ENCODE measurements around the gene SCGB1A1. TPM values are rescaled to one million over a fixed set of nuclear protein-coding genes. Genes with fewer than 3 reads are reported as not detected.
"Not testable (repeated sequence)": the region's sequence is repeated elsewhere in the genome, so short reads cannot be mapped to it uniquely, and the experiment has no call there.

Gene SCGB1A1
- total and polyA plus RNA-seq, 5 donors from 2014 or later, result not detected

DNA sequence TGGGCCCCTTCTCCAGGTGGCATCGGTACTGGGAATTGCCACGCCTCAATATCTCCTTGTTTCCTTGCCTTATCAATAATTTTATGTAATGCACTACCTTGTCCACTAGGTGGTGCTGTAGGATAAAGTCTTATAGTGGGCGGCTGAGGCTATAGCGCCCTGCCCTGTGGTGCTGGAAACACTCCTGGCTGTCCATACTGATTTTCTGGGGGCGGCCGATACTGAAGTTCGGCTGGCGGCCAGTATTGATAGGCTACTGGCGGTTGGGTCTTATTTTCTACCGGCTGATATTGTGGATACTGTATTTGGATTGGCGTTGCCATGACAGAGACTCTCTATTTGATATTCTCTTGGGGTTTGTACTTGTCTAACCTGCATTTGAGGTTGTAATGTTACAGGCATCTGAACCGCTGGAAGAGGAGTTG lies 38.0 kb upstream of the SCGB1A1 start:
- H3K4me3 Mint-ChIP-seq, H3K36me3 Mint-ChIP-seq, H3K4me1 Mint-ChIP-seq: not testable (repeated sequence)

DNA sequence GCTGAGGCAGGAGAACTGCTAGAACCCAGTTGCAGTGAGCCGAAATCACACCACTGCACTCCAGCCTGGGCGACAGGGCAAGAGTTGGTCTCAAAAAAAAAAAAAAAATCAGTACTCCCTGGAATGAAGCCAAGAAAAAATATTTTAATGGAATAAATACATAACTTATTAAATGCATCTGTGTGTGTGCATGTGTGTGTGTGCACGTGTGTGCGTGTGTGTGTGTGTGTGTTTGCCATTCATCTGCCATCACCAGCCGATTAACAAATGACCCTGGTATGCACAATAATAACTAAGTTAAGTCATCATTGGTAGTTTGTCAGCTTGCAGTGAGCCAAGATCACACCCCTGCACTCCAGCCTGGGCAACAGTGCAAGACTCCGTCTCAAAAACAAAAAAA lies 35.0 kb upstream of the SCGB1A1 start:
- no peaks in the 10 kb centered on the region for H3K36me3 ChIP-seq (ENCODE audit: control insufficient read depth, insufficient read depth, low read length)
- H3K27me3 ChIP-seq (ENCODE audit: control insufficient read depth, insufficient read depth, low read length), result peaks cover 4% of the 10 kb centered on the region
- Mint-ChIP-seq H3K4me1 (peaks cover 6 to 19% (median 12%) of the 10 kb centered on the region in 4 donors), H3K27me3 (peaks cover 24% of the 10 kb centered on the region), H3K9me3 (no peaks in the 10 kb centered on the region), H3K36me3 (no peaks in the 10 kb centered on the region), H3K27ac (peak overlapping the region in 1 of 3 donors; percentile 38), H3K4me3 (no peak overlapping the region)
- DNase-seq (no peak), ATAC-seq (ENCODE audit: low read depth in 2 of 2) (no peak)
- H3K9me3 ChIP-seq (ENCODE audit: control insufficient read depth in 2 of 2, low read length in 2 of 2), result no peaks in the 10 kb centered on the region
- H3K27ac ChIP-seq (ENCODE audit: insufficient read depth, low read length, poor library complexity, severe bottlenecking), result no peak overlapping the region
- H3K4me3 ChIP-seq (ENCODE audit: low read depth, low read length), result no peak overlapping the region
- H3K4me1 ChIP-seq (ENCODE audit: control insufficient read depth, insufficient read depth, low read length, poor library complexity, severe bottlenecking), result peaks cover 17% of the 10 kb centered on the region

More for the DNA sequence above, 38.0 kb upstream of the SCGB1A1 start:
- DNase-seq (peak; percentile 35 to 70 (median 68)), ATAC-seq (ENCODE audit: low read depth in 2 of 2) (peak; percentile 79 to 81)
- not testable (repeated sequence) for H3K4me3 ChIP-seq (ENCODE audit: low read depth, low read length); H3K4me1 ChIP-seq (ENCODE audit: control insufficient read depth, insufficient read depth, low read length, poor library complexity, severe bottlenecking); H3K9me3 Mint-ChIP-seq; H3K27ac ChIP-seq (ENCODE audit: insufficient read depth, low read length, poor library complexity, severe bottlenecking); H3K9me3 ChIP-seq (ENCODE audit: control insufficient read depth in 2 of 2, low read length in 2 of 2); H3K36me3 ChIP-seq (ENCODE audit: control insufficient read depth, insufficient read depth, low read length); H3K27ac Mint-ChIP-seq; H3K27me3 ChIP-seq (ENCODE audit: control insufficient read depth, insufficient read depth, low read length)
- peaks cover 34% of the 10 kb centered on the region for H3K27me3 Mint-ChIP-seq

DNA sequence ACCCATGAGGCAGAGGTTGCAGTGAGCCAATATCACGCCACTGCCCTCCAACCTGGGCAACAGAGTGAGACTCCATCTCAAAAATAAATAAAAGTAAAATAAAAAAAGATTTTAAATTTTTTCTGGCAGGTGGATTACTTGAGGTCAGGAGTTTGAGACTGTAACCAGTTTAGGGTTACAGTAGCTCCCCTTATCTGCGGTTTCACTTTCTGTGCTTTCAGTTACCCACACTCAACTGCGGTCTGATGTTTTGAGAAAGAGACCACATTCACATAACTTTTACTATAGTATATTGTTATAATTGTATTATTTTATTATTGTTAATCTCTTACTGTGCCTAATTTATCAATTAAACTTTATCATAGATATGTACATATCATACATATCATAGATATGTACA lies 32.8 kb upstream of the SCGB1A1 start:
- Mint-ChIP-seq H3K27ac (peak overlapping the region in 1 of 3 donors; percentile 32), H3K27me3 (peaks cover 22% of the 10 kb centered on the region), H3K4me1 (peaks cover 0 to 13% (median 7%) of the 10 kb centered on the region in 4 donors)
- not testable (repeated sequence) for H3K9me3 Mint-ChIP-seq; H3K27me3 ChIP-seq (ENCODE audit: control insufficient read depth, insufficient read depth, low read length); H3K9me3 ChIP-seq (ENCODE audit: control insufficient read depth in 2 of 2, low read length in 2 of 2); H3K36me3 ChIP-seq (ENCODE audit: control insufficient read depth, insufficient read depth, low read length); H3K4me3 Mint-ChIP-seq; H3K27ac ChIP-seq (ENCODE audit: insufficient read depth, low read length, poor library complexity, severe bottlenecking); H3K36me3 Mint-ChIP-seq
- DNase-seq (peak in 2 of 3 donors; percentile 50 to 68), ATAC-seq (ENCODE audit: low read depth in 2 of 2) (peak; percentile 70 to 91)
- Histone ChIP-seq H3K4me1 (ENCODE audit: control insufficient read depth, insufficient read depth, low read length, poor library complexity, severe bottlenecking) (peaks cover 12% of the 10 kb centered on the region), H3K4me3 (ENCODE audit: low read depth, low read length) (peak overlapping the region; percentile 31)

DNA sequence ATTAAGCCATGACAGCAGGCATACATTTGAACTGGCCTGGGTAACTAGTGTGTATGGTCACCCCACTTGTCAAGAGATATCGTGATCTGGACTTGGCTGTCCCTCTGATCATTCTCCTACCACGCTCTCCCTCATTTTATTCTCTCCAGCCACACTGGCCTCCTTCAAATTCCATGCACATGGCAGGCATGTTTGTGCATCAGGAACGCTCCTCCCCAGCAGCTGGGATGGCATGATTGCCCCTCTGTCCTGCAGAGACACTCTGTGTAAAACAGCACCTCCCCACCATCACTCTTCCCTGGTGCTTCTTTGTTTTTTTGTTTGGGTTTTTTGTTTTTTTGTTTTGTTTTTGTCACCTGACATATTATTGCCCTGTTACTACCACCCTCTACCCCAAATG lies 31.5 kb upstream of the SCGB1A1 start:
- peak overlapping the region in 1 of 3 donors; percentile 37 for H3K27ac Mint-ChIP-seq
- no peaks in the 10 kb centered on the region for H3K36me3 Mint-ChIP-seq
- DNase-seq (no peak), ATAC-seq (ENCODE audit: low read depth in 2 of 2) (no peak)
- peaks cover 22% of the 10 kb centered on the region for H3K27me3 Mint-ChIP-seq
- peaks cover 11% of the 10 kb centered on the region for H3K4me1 ChIP-seq (ENCODE audit: control insufficient read depth, insufficient read depth, low read length, poor library complexity, severe bottlenecking)
- peak overlapping the region in 2 of 4 donors; percentile 9 to 39 for H3K4me3 Mint-ChIP-seq
- H3K27me3 ChIP-seq (ENCODE audit: control insufficient read depth, insufficient read depth, low read length), result peaks cover 6% of the 10 kb centered on the region
- H3K36me3 ChIP-seq (ENCODE audit: control insufficient read depth, insufficient read depth, low read length), result no peaks in the 10 kb centered on the region
- peaks cover 0 to 13% (median 6%) of the 10 kb centered on the region in 4 donors for H3K4me1 Mint-ChIP-seq
- H3K9me3 Mint-ChIP-seq, result no peaks in the 10 kb centered on the region
- no peak overlapping the region for H3K4me3 ChIP-seq (ENCODE audit: low read depth, low read length)
- H3K27ac ChIP-seq (ENCODE audit: insufficient read depth, low read length, poor library complexity, severe bottlenecking), result no peak overlapping the region
- H3K9me3 ChIP-seq (ENCODE audit: control insufficient read depth in 2 of 2, low read length in 2 of 2), result no peaks in the 10 kb centered on the region

DNA sequence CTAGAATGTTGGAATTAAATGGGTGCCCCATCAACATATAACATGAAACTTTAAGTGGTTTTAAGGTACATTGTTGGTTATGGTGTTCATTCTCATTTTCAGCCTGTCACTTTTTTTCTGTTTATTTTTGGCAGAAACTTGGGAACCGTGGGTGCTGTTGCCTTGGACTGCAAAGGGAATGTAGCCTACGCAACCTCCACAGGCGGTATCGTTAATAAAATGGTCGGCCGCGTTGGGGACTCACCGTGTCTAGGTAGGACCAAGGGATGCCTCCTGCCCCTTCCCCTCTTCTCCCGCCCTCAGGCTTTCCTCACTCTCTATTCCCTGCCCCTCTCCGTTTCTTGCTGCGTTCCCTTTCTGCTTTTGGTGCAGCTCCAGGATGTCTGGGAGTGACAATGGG lies 29.8 kb upstream of the SCGB1A1 start:
- Mint-ChIP-seq H3K27me3 (peaks cover 22% of the 10 kb centered on the region), H3K9me3 (no peaks in the 10 kb centered on the region), H3K27ac (no peak overlapping the region), H3K4me1 (peaks cover 0 to 18% (median 9%) of the 10 kb centered on the region in 4 donors), H3K4me3 (no peak overlapping the region), H3K36me3 (no peaks in the 10 kb centered on the region)
- Histone ChIP-seq H3K27ac (ENCODE audit: insufficient read depth, low read length, poor library complexity, severe bottlenecking) (no peak overlapping the region), H3K36me3 (ENCODE audit: control insufficient read depth, insufficient read depth, low read length) (no peaks in the 10 kb centered on the region), H3K4me3 (ENCODE audit: low read depth, low read length) (no peak overlapping the region), H3K9me3 (ENCODE audit: control insufficient read depth in 2 of 2, low read length in 2 of 2) (no peaks in the 10 kb centered on the region), H3K4me1 (ENCODE audit: control insufficient read depth, insufficient read depth, low read length, poor library complexity, severe bottlenecking) (peaks cover 11% of the 10 kb centered on the region), H3K27me3 (ENCODE audit: control insufficient read depth, insufficient read depth, low read length) (peaks cover 6% of the 10 kb centered on the region)
- DNase-seq, result no peak
- ATAC-seq (ENCODE audit: low read depth in 2 of 2), result no peak

DNA sequence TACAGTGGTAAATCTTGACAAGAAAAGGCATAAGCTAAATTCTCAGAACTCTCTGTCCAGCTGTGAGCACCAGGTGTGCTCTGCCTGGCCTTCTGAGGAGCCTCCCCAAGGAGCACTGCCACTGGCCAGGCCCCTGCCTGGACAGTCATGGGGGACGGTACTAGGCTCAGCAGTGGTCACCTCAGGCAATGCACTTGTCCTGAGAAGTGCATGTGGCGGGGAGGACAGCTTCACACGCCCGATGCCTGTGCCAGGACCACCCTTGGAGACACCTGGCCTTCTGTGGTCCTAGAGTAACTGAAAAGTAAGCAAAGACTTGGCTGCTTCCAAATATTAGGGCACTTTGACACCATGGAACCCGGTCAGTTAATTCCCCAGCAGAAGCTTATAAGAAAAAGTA lies 28.6 kb upstream of the SCGB1A1 start:
- Histone ChIP-seq H3K9me3 (ENCODE audit: control insufficient read depth in 2 of 2, low read length in 2 of 2) (no peaks in the 10 kb centered on the region), H3K36me3 (ENCODE audit: control insufficient read depth, insufficient read depth, low read length) (no peaks in the 10 kb centered on the region), H3K4me3 (ENCODE audit: low read depth, low read length) (no peak overlapping the region), H3K27ac (ENCODE audit: insufficient read depth, low read length, poor library complexity, severe bottlenecking) (no peak overlapping the region), H3K27me3 (ENCODE audit: control insufficient read depth, insufficient read depth, low read length) (peaks cover 6% of the 10 kb centered on the region), H3K4me1 (ENCODE audit: control insufficient read depth, insufficient read depth, low read length, poor library complexity, severe bottlenecking) (peaks cover 11% of the 10 kb centered on the region)
- Mint-ChIP-seq H3K27ac (no peak overlapping the region), H3K36me3 (no peaks in the 10 kb centered on the region), H3K4me3 (no peak overlapping the region), H3K4me1 (peaks cover 5 to 21% (median 15%) of the 10 kb centered on the region in 4 donors), H3K27me3 (peaks cover 28% of the 10 kb centered on the region), H3K9me3 (no peaks in the 10 kb centered on the region)
- no peak for ATAC-seq (ENCODE audit: low read depth in 2 of 2)
- no peak for DNase-seq

DNA sequence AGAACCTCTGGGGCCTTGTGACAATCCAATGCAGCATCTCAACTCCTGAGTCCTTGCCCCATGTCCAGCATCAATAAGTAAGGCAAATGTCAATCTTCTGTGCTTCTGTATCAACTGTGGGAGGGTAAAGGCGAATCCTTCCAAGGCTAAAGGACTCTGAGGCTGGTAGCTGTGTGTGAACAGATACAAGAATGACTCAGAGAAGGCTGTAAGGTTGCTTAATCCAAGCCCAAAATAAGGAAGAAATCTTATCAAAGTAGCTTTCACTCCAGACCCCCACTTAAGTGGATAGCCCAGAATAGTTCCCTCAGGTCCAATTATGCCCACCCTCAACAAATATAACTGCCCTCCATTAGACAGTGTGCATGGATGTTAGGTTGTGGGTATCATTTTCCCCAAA lies 28.1 kb upstream of the SCGB1A1 start:
- H3K27ac ChIP-seq (ENCODE audit: insufficient read depth, low read length, poor library complexity, severe bottlenecking), result no peak overlapping the region
- no peak for ATAC-seq (ENCODE audit: low read depth in 2 of 2)
- H3K4me1 Mint-ChIP-seq, result peaks cover 5 to 20% (median 15%) of the 10 kb centered on the region in 4 donors
- H3K27ac Mint-ChIP-seq, result no peak overlapping the region
- H3K27me3 ChIP-seq (ENCODE audit: control insufficient read depth, insufficient read depth, low read length), result peaks cover 6% of the 10 kb centered on the region
- H3K4me3 Mint-ChIP-seq, result no peak overlapping the region
- no peak for DNase-seq
- no peak overlapping the region for H3K4me3 ChIP-seq (ENCODE audit: low read depth, low read length)
- H3K36me3 Mint-ChIP-seq, result no peaks in the 10 kb centered on the region
- H3K4me1 ChIP-seq (ENCODE audit: control insufficient read depth, insufficient read depth, low read length, poor library complexity, severe bottlenecking), result peaks cover 11% of the 10 kb centered on the region
- no peaks in the 10 kb centered on the region for H3K9me3 Mint-ChIP-seq
- no peaks in the 10 kb centered on the region for H3K9me3 ChIP-seq (ENCODE audit: control insufficient read depth in 2 of 2, low read length in 2 of 2)
- no peaks in the 10 kb centered on the region for H3K36me3 ChIP-seq (ENCODE audit: control insufficient read depth, insufficient read depth, low read length)
- peaks cover 28% of the 10 kb centered on the region for H3K27me3 Mint-ChIP-seq

DNA sequence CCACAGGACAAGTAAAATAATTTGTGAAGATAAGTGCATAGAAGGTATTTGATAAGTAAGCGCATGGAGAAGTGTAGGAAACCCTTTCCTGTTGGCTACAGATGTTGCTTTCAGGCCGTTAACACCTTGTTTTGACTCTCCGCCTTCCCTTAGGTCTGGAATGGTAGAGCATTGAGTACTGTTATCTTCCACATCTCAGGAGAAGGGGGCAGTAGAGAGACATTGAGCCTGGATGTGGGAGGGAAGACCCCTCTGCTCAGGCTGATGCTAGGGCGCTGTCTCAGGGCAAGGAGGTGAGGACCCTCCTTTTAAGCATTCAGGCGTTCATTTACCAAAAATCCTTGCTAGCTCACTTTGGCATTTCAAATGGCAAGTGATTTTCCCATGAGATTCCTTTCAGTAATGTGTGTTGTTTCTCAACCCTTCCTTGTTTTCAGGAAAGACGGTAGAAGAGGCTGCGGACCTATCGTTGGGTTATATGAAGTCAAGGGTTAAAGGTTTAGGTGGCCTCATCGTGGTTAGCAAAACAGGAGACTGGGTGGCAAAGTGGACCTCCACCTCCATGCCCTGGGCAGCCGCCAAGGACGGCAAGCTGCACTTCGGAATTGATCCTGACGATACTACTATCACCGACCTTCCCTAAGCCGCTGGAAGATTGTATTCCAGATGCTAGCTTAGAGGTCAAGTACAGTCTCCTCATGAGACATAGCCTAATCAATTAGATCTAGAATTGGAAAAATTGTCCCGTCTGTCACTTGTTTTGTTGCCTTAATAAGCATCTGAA lies 27.0 kb upstream of the SCGB1A1 start:
- Histone ChIP-seq H3K4me1 (ENCODE audit: control insufficient read depth, insufficient read depth, low read length, poor library complexity, severe bottlenecking) (peaks cover under 1% of the 10 kb centered on the region), H3K36me3 (ENCODE audit: control insufficient read depth, insufficient read depth, low read length) (no peaks in the 10 kb centered on the region), H3K4me3 (ENCODE audit: low read depth, low read length) (no peak overlapping the region), H3K9me3 (ENCODE audit: control insufficient read depth in 2 of 2, low read length in 2 of 2) (no peaks in the 10 kb centered on the region), H3K27me3 (ENCODE audit: control insufficient read depth, insufficient read depth, low read length) (peaks cover 6% of the 10 kb centered on the region), H3K27ac (ENCODE audit: insufficient read depth, low read length, poor library complexity, severe bottlenecking) (no peak overlapping the region)
- Mint-ChIP-seq H3K9me3 (no peaks in the 10 kb centered on the region), H3K27ac (no peak overlapping the region), H3K36me3 (no peaks in the 10 kb centered on the region), H3K4me1 (peaks cover 5 to 15% (median 9%) of the 10 kb centered on the region in 4 donors), H3K4me3 (no peak overlapping the region), H3K27me3 (peaks cover 28% of the 10 kb centered on the region)
- no peak for DNase-seq
- no peak for ATAC-seq (ENCODE audit: low read depth in 2 of 2)

Measured in CD4-positive, CD25-positive, alpha-beta regulatory T cell (primary cell).